Subcutaneous adipose tissue (tissue), 4 donors: Measurements from ENCODE around the gene CELF5. TPM values are rescaled to one million over a fixed set of nuclear protein-coding genes. Genes with fewer than 3 reads are reported as not detected.

ENCODE experiments used
- total RNA-seq, 4 donors: library from RNA; depleted of rRNA; stranded (reverse); fragments of >200 nt; gene quantifications; one replicate each; pipeline ENCODE4 v1.1.0, GENCODE V29; 2016
- TF ChIP-seq, protein P1 (sequence below): fragments of 450-650 bp; IDR thresholded peaks from one replicate; pipeline ENCODE4 v1.5.1; 2016; ENCODE audit warnings: low read depth, mild to moderate bottlenecking, control low read depth, antibody characterized with exemption, moderate library complexity

CELF5 gene
- not detected for total RNA-seq

DNA sequence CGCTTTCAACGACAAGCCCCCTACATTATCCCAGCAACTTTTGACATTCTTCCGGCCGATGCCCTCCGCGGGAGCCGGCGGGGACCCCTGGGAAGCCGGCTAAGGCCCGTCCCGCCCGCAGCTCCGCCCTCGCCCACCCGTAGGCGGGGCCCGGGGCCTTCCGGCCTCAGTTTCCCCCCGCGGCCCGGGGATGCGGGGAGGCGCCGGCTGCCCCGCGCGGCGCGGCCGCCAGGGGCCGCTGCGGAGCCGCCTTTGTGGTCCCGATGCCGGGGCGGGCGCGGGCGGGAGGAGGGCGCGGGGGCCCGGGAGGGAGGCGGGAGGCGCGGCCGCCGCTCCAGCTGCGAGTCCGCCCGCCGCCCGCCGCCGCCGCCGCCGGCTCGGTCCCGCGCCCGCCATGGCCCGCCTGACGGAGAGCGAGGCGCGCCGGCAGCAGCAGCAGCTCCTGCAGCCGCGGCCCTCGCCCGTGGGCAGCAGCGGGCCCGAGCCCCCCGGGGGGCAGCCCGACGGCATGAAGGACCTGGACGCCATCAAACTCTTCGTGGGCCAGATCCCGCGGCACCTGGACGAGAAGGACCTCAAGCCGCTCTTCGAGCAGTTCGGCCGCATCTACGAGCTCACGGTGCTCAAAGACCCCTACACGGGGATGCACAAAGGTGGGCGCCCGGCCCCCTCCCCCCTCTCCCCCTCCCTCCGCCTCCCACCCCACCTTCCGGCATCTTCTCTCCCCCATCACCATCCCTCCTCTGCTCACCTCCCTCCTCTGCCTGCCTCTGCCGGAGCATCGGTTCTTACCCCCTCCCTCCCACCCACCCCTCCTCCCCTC, at the start of gene CELF5:
CELF5 (plus strand) TSS at position 316 of the 823 bp plus-strand sequence; CDS start at position 395, 79 bp downstream.
- TF ChIP-seq, protein P1, sequence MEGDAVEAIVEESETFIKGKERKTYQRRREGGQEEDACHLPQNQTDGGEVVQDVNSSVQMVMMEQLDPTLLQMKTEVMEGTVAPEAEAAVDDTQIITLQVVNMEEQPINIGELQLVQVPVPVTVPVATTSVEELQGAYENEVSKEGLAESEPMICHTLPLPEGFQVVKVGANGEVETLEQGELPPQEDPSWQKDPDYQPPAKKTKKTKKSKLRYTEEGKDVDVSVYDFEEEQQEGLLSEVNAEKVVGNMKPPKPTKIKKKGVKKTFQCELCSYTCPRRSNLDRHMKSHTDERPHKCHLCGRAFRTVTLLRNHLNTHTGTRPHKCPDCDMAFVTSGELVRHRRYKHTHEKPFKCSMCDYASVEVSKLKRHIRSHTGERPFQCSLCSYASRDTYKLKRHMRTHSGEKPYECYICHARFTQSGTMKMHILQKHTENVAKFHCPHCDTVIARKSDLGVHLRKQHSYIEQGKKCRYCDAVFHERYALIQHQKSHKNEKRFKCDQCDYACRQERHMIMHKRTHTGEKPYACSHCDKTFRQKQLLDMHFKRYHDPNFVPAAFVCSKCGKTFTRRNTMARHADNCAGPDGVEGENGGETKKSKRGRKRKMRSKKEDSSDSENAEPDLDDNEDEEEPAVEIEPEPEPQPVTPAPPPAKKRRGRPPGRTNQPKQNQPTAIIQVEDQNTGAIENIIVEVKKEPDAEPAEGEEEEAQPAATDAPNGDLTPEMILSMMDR: no peak

DNA sequence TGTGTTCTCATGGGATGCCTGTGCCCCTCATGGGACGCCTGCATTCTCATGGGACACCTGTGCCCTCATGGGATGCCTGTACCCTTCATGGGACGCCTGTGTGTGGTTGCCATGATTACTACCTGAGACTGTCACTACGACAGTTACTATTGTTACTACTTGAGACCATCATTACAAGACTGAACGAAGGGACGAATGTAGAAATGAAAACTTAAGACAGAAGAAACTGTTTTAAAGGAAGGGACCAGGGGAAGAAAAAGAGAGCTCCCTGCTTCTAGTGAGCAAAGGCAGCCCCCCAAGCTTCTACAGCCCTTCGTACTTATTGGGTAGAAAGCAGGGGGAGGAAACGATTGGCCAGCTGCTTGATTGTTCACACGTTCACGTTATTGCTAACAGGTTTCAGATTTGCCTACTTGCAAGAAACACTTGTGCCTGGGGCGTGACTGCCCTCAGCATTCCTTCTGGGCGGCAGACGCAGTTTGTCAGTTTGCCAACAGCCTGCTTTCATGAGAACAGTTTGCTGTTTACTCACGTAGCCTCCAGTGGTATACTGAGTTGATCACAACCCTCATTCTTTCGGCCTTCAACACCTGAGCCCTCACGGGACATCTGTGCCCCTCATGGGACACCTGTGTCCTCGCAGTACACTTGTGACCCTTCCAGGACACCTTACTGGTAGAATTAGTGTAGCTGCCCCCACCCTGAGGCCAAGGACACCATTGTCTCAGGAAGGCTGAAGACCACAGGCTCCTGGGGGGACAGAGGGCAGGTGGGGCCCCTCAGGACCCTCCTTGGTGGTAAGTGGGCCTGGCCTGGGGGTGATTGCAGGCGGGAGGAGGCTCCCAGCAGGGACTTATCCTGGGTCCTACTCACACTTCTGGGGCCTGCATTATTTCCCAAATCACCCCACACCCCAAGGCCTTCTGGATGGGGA, 48.4 kb upstream of the CELF5 start:
- TF ChIP-seq, protein P1: no peak

DNA sequence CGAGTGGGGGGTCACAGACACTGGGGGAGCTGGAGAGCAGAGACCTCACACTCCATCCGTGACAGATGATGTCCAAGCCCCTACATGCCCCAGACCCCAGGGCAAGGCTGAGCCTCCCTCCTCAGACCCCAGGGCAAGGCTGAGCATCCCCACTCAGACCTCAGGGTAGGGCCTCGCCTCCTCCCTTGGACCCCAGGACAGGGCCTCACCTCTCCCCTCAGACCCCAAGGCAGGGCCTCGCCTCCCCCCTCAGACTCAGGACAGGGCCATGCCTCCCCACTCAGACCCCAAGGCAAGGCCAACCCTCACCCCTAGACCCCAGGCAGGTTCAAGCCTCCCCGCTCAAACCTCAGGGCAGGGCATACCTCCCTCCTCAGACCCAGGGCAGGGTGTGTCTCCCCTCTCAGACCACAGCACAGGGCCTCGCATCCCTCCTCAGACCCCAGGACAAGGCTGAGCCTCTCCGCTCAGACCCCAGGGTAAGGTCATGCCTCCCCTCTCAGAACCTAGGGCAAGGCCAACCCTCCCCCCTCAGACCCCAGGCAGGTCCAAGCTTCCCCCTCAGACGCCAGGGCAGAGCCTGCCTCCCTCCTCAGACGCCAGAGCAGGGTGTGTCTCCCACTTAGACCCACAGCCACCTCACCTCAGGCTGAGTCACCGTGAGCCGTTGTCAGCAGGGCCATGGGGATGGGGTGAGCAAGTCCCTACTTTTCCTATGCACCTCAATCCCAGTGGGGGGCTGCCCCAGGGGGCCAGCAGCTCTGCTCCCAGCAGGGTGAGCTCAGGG, 47.6 kb upstream of the CELF5 start:
- TF ChIP-seq, protein P1: no peak

GRCh38 chr19:3178377-3178972, 46.0 kb upstream of the CELF5 start, which contains the start of gene S1PR4:
Gene S1PR4, plus strand, starts transcription at chr19:3178769. Its CDS starts 24 bp downstream, at chr19:3178793.
- TF ChIP-seq, protein P1: no peak

GRCh38 chr19:3178973-3179738, 45.3 kb upstream of the CELF5 start:
- TF ChIP-seq, protein P1: no peak

GRCh38 chr19:3179739-3180293, 44.6 kb upstream of the CELF5 start:
- TF ChIP-seq, protein P1: no peak
